AG04449 (cell line): ENCODE results near the gene DIAPH1.

Experiments used
- CTCF ChIA-PET: fragments of 350-600 bp; formaldehyde crosslinking; extraction: SDS; loops from one replicate; lab custom pipeline; 2021; ENCODE audit warnings: antibody characterized with exemption; lab: Yijun Ruan, JAX
- POLR2A ChIA-PET: fragments of 400-600, 350-600 bp; formaldehyde crosslinking; extraction: SDS; loops from one replicate; lab custom pipeline; 2020; ENCODE audit warnings: antibody characterized with exemption, inconsistent platforms; lab: Yijun Ruan, JAX
- DNase-seq: peaks from one replicate; pipeline ENCODE4 v3.0.0-alpha.2; 2010; ENCODE audit warnings: low read depth, low spot score
- H3K4me3 ChIP-seq: 2 replicates; pipeline ENCODE4 v1.5.1; 2011; ENCODE audit warnings: low read depth, mild to moderate bottlenecking, control low read depth, low read length
- TF ChIP-seq, protein P1 (sequence below): IDR thresholded peaks from one replicate; pipeline ENCODE4 v1.5.1; 2011; ENCODE audit warnings: mild to moderate bottlenecking, moderate library complexity, low read length, control low read depth, inconsistent platforms; ENCODE audit not compliant: insufficient read depth; ENCODE audit errors: missing control alignments

Gene DIAPH1

DNA sequence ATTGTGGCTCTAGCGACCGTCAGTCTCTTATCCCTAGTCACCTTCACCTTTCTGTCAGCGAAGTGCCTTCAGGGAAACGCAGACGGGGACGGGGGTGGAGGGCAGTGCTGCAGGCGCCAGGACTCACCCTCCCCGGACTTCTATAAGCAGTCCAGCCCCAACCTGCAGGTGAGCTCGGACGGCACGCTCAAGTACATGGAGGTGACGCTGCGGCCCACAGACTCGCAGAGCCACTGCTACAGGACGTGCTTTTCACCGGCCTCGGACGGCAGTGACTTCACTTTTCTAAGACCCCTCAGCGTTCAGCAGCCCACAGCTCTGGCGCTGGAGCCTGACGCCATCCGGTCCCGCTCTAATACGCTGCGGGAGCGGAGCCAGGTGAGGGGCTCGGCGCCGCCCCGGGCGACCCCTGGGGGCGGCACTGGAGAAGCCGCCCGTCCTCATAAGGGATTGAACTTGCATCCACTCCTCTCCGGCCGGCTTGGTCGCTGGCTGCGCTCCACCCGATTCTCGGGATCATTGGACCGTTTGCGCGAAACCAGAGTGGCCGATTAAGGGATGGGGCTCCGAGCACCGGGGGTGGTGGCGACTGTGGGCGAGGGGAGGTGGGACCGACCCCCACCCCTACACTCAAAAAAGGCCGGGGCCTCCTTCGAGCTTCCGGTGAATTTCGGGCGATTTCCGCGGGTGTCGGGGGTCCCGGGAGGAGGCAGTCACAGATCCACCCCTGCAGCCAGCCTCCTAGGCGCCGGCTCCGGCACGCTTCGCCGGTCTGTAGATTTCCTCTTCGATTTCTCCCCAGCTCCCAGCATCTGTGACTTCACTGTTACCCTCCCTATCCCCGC is 127.3 kb downstream of the DIAPH1 start:
- no peak overlapping the region for H3K4me3 ChIP-seq
- TF ChIP-seq, protein P1, sequence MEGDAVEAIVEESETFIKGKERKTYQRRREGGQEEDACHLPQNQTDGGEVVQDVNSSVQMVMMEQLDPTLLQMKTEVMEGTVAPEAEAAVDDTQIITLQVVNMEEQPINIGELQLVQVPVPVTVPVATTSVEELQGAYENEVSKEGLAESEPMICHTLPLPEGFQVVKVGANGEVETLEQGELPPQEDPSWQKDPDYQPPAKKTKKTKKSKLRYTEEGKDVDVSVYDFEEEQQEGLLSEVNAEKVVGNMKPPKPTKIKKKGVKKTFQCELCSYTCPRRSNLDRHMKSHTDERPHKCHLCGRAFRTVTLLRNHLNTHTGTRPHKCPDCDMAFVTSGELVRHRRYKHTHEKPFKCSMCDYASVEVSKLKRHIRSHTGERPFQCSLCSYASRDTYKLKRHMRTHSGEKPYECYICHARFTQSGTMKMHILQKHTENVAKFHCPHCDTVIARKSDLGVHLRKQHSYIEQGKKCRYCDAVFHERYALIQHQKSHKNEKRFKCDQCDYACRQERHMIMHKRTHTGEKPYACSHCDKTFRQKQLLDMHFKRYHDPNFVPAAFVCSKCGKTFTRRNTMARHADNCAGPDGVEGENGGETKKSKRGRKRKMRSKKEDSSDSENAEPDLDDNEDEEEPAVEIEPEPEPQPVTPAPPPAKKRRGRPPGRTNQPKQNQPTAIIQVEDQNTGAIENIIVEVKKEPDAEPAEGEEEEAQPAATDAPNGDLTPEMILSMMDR = no peak
- no peak for DNase-seq
- CTCF ChIA-PET = interaction anchor here (1.1 to 37.5 kb wide), 2 partner anchors 26 to 78 kb away, joined by 3 to 856 read pairs; no protein-coding TSS in a partner anchor
- POLR2A ChIA-PET = no interaction called here

DNA sequence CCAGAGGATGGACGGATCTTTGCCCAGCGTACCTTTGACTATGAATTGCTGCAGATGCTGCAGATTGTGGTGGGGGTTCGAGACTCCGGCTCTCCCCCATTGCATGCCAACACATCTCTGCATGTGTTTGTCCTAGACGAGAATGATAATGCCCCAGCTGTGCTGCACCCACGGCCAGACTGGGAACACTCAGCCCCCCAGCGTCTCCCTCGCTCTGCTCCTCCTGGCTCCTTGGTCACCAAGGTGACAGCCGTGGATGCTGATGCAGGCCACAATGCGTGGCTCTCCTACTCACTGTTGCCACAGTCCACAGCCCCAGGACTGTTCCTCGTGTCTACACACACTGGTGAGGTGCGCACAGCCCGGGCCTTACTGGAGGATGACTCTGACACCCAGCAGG is 128.0 kb downstream of the DIAPH1 start:
- TF ChIP-seq, protein P1 = no peak
- POLR2A ChIA-PET = no interaction called here
- no peak overlapping the region for H3K4me3 ChIP-seq
- no peak for DNase-seq
- CTCF ChIA-PET = interaction anchor here (37.5 kb wide), 1 partner anchor 27 kb away, joined by 856 read pairs; no protein-coding TSS in a partner anchor

DNA sequence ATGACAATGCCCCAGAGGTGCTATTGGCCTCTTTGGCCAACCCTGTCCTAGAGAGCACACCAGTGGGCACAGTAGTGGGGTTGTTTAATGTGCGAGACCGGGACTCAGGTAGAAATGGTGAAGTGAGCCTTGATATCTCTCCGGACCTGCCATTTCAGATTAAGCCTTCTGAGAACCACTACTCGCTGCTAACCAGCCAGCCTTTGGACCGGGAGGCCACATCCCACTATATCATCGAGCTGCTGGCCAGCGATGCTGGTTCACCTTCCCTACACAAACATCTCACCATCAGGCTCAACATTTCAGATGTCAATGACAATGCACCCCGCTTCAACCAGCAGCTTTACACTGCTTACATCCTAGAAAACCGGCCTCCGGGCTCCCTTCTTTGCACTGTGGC is 128.5 kb downstream of the DIAPH1 start:
- TF ChIP-seq, protein P1 = no peak
- POLR2A ChIA-PET = no interaction called here
- no peak overlapping the region for H3K4me3 ChIP-seq
- DNase-seq = no peak
- CTCF ChIA-PET = interaction anchor here (37.5 kb wide), 1 partner anchor 27 kb away, joined by 856 read pairs; no protein-coding TSS in a partner anchor

DNA sequence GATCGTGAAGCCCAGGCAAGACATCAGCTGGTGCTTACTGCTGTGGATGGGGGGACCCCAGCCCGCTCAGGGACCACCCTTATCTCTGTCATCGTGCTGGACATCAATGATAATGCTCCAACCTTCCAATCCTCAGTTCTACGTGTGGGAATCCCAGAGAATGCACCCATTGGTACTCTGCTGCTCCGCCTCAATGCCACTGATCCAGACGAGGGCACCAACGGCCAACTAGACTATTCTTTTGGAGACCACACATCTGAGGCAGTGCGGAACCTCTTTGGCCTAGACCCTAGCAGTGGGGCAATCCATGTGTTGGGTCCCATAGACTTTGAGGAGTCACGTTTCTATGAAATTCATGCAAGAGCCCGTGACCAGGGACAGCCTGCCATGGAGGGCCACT is 129.0 kb downstream of the DIAPH1 start:
- TF ChIP-seq, protein P1 = no peak
- ChIA-PET CTCF (interaction anchor here (1.4 to 37.5 kb wide), 6 partner anchors 13 to 92 kb away, joined by 3 to 856 read pairs (median 6); partner anchors contain the start of genes PCDHGA11, PCDHGB5 and PCDHGC3), POLR2A (interaction anchor here (1.2 to 1.7 kb wide), 5 partner anchors 19 to 169 kb away, joined by 4 to 14 read pairs (median 6); partner anchors contain the start of gene TAF7)
- H3K4me3 ChIP-seq = no peak overlapping the region
- DNase-seq = no peak

DNA sequence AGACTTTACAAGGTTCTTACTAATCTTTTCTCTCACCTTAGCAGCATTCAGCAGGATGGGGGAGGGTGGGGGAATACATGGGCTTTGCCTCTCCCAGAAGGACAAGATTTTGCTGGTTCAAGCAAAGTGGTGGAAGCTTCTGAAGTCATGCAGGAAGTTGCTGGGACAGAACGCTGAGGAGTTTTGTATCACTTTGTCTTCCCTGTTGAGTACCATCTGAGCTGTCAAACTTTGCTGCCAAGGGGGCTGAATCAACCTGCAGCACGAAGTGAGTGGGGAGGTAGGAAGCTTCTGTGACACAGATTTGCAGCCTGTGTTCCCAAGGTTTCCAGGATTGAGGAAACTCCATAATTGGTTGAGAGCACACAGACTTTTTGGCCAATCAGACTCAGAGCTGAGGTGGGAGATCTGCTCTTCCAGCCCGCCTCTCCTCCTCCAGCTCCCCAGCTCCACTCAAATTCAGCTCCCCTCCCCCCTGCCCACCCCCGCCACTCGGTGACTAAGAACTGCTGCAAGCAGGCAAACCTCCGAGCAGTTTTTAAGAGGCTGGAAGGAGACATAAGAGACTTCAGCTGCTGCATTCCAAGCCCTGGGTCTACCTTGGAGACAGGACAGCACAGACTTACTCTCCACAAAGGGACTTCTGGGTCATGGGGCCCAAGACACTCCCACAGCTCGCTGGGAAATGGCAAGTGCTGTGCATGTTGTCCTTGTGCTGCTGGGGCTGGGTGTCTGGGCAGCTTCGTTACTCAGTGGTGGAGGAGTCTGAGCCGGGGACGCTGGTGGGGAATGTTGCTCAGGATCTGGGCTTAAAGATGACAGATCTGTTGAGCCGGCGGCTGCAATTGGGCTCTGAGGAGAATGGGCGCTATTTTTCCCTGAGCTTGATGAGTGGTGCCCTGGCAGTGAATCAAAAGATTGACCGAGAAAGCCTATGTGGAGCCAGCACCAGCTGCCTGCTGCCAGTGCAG is 129.9 kb downstream of the DIAPH1 start, which contains the start of gene PCDHGC5:
Gene PCDHGC5, plus strand, starts transcription at position 491 of the 971 bp plus-strand sequence. Its CDS starts 160 bp downstream, at position 651.
- peak within 1 kb of the TSS; percentile 46 for H3K4me3 ChIP-seq
- TF ChIP-seq, protein P1 = no peak
- CTCF ChIA-PET = interaction anchor here (0.7 to 37.5 kb wide), 10 partner anchors 8 to 91 kb away, joined by 3 to 856 read pairs (median 4); partner anchors contain the start of genes PCDHGA11, PCDHGA12, PCDHGB5 and PCDHGC3
- DNase-seq = no peak
- POLR2A ChIA-PET = interaction anchor here (0.6 to 1.8 kb wide), 9 partner anchors 10 to 168 kb away, joined by 3 to 14 read pairs (median 5); partner anchors contain the start of genes PCDHGC3 and TAF7
